Neural cell (in vitro differentiated cells): ENCODE results near the gene CBL. TPM values are rescaled to one million over a fixed set of nuclear protein-coding genes. Genes with fewer than 3 reads are reported as not detected.

ENCODE experiments used
- H2AFZ ChIP-seq: fragments of 200-600, 300-800 bp; sonication (generic), shearing (Covaris generic); 2 replicates; pipeline ENCODE4 v1.6.0; 2014; ENCODE audit warnings: low read depth, mild to moderate bottlenecking, antibody characterized with exemption, low read length, moderate library complexity
- H3F3A ChIP-seq: fragments of 200-600 bp; shearing (Covaris generic); 2 replicates; pipeline ENCODE4 v1.6.1; 2016; ENCODE audit warnings: mild to moderate bottlenecking, moderate library complexity, mixed read lengths, antibody characterized with exemption, low read length; ENCODE audit not compliant: insufficient read depth, poor library complexity, severe bottlenecking
- H3K27ac ChIP-seq: fragments of 200-600, 300-800 bp; sonication (generic), shearing (Covaris generic); 2 replicates; pipeline ENCODE4 v1.5.1; 2014; ENCODE audit warnings: mild to moderate bottlenecking, low read length, moderate library complexity
- H3K27me3 ChIP-seq: fragments of 300-800, 200-600 bp; sonication (generic), shearing (Covaris generic); 2 replicates; pipeline ENCODE4 v1.6.0; 2014; ENCODE audit warnings: mild to moderate bottlenecking, low read depth, low read length, moderate library complexity; ENCODE audit not compliant: insufficient read depth
- H3K36me3 ChIP-seq: fragments of 300-800, 200-600 bp; sonication (generic), shearing (Covaris generic); 2 replicates; pipeline ENCODE4 v1.5.1; 2014; ENCODE audit warnings: mild to moderate bottlenecking, antibody characterized with exemption, low read length, moderate library complexity; ENCODE audit not compliant: insufficient read depth
- H3K4me2 ChIP-seq: fragments of 300-800, 200-600 bp; sonication (generic), shearing (Covaris generic); 2 replicates; pipeline ENCODE4 v1.6.0; 2014; ENCODE audit warnings: mild to moderate bottlenecking, low read length
- H3K4me3 ChIP-seq: fragments of 300-800, 200-600 bp; sonication (generic), shearing (Covaris generic); 2 replicates; pipeline ENCODE4 v1.5.1; 2014; ENCODE audit warnings: mild to moderate bottlenecking, low read length, moderate library complexity
- H3K79me2 ChIP-seq: fragments of 200-600 bp; shearing (Covaris generic); replicated peaks from 2 replicates; pipeline ENCODE4 v1.6.0; 2014; ENCODE audit warnings: mild to moderate bottlenecking, low read length, moderate library complexity; ENCODE audit not compliant: insufficient read depth
- H3K9ac ChIP-seq: fragments of 300-800, 200-600 bp; sonication (generic), shearing (Covaris generic); 2 replicates; pipeline ENCODE4 v1.6.1; 2016; ENCODE audit warnings: mild to moderate bottlenecking, low read length, mixed read lengths
- H3K9me2 ChIP-seq: fragments of 200-600 bp; shearing (Covaris generic); 2 replicates; pipeline ENCODE4 v1.6.1; 2016; ENCODE audit warnings: mild to moderate bottlenecking, low read length, mixed read lengths; ENCODE audit not compliant: insufficient read depth
- H3K9me3 ChIP-seq: fragments of 200-600, 300-800 bp; sonication (generic), shearing (Covaris generic); 2 replicates; pipeline ENCODE4 v1.6.1; 2016; ENCODE audit warnings: mild to moderate bottlenecking, mixed run types, low read length, moderate library complexity, mixed read lengths
- H4K20me1 ChIP-seq: fragments of 200-600 bp; shearing (Covaris generic); 2 replicates; pipeline ENCODE4 v1.6.1; 2016; ENCODE audit warnings: mild to moderate bottlenecking, mixed run types; ENCODE audit not compliant: insufficient read depth
- EP300 ChIP-seq: fragments of 450-650 bp; conservative IDR thresholded peaks from 2 replicates; pipeline ENCODE4 v1.6.1; 2014; ENCODE audit warnings: antibody characterized with exemption, mild to moderate bottlenecking, moderate library complexity; ENCODE audit not compliant: poor library complexity, severe bottlenecking
- EZH2 ChIP-seq: fragments of 200-600, 300-800 bp; shearing (Covaris generic), sonication (generic); IDR thresholded peaks from 2 replicates; pipeline ENCODE4 v1.6.1; 2014; ENCODE audit warnings: antibody characterized with exemption, low read length, borderline replicate concordance, mild to moderate bottlenecking; ENCODE audit not compliant: insufficient read depth, poor library complexity, severe bottlenecking
- MXI1 ChIP-seq: fragments of 450-650 bp; conservative IDR thresholded peaks from 2 replicates; pipeline ENCODE4 v1.6.1; 2014; ENCODE audit warnings: antibody characterized with exemption, mild to moderate bottlenecking; ENCODE audit not compliant: poor library complexity, severe bottlenecking
- POLR2AphosphoS5 ChIP-seq: IDR thresholded peaks from 2 replicates; pipeline ENCODE4 v1.6.1; 2012
- RAD21 ChIP-seq: fragments of 450-650 bp; conservative IDR thresholded peaks from 2 replicates; pipeline ENCODE4 v1.6.1; 2014; ENCODE audit warnings: antibody characterized with exemption, mild to moderate bottlenecking, moderate library complexity
- SMC3 ChIP-seq: fragments of 450-650 bp; conservative IDR thresholded peaks from 2 replicates; pipeline ENCODE4 v1.6.1; 2014; ENCODE audit warnings: antibody characterized with exemption, mild to moderate bottlenecking, moderate library complexity; ENCODE audit not compliant: poor library complexity
- TAF1 ChIP-seq: IDR thresholded peaks from 2 replicates; pipeline ENCODE4 v1.6.1; 2012; ENCODE audit warnings: low read depth
- polyA plus RNA-seq: library from polyadenylated mRNA; depleted of rRNA; stranded (reverse); fragments of >200 nt; gene quantifications from 2 replicates; pipeline ENCODE4 v1.2.3, GENCODE V29; 2014
- TF ChIP-seq, protein P1 (sequence below): fragments of 450-650 bp; IDR thresholded peaks from 2 replicates; pipeline ENCODE4 v1.5.1; 2014; ENCODE audit warnings: antibody characterized with exemption, mild to moderate bottlenecking, moderate library complexity; ENCODE audit not compliant: poor library complexity, severe bottlenecking
- TF ChIP-seq, protein P2 (sequence below): IDR thresholded peaks from 2 replicates; pipeline ENCODE4 v1.6.1; 2012; ENCODE audit warnings: borderline replicate concordance

Gene CBL
- polyA plus RNA-seq, 1 donor from 2014 or later: 10.5 TPM

DNA sequence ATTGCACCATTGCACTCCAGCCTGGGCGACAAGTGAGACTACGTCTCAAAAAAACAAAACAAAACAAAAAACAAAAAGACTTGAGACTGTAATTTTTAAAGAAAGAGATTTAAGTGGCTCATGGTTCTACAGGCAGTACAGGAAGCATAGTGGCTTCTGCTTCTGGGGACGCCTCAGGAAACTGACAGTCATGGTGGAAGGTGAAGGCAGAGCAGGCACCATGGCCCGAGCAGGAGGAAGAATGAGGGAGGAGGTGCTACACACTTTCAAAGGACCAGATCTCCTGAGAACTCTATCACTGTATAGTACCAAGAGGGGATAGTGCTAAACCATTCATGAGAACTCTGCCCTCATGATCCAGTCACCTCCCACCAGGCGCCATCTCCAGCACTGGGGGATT, 52.0 kb downstream of the CBL start:
- no peaks in the 10 kb centered on the region for H3K27me3 ChIP-seq
- no peak overlapping the region for H3K9ac ChIP-seq
- H3K9me2 ChIP-seq: no peaks in the 10 kb centered on the region
- H3K9me3 ChIP-seq: no peaks in the 10 kb centered on the region
- no peak overlapping the region for H2AFZ ChIP-seq
- no peaks in the 10 kb centered on the region for H3F3A ChIP-seq
- H3K79me2 ChIP-seq: peaks cover 6% of the 10 kb centered on the region
- no peaks in the 10 kb centered on the region for H3K36me3 ChIP-seq
- TF ChIP-seq, protein P1, sequence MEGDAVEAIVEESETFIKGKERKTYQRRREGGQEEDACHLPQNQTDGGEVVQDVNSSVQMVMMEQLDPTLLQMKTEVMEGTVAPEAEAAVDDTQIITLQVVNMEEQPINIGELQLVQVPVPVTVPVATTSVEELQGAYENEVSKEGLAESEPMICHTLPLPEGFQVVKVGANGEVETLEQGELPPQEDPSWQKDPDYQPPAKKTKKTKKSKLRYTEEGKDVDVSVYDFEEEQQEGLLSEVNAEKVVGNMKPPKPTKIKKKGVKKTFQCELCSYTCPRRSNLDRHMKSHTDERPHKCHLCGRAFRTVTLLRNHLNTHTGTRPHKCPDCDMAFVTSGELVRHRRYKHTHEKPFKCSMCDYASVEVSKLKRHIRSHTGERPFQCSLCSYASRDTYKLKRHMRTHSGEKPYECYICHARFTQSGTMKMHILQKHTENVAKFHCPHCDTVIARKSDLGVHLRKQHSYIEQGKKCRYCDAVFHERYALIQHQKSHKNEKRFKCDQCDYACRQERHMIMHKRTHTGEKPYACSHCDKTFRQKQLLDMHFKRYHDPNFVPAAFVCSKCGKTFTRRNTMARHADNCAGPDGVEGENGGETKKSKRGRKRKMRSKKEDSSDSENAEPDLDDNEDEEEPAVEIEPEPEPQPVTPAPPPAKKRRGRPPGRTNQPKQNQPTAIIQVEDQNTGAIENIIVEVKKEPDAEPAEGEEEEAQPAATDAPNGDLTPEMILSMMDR: no peak
- TF ChIP-seq MXI1 (no peak), EP300 (no peak), POLR2AphosphoS5 (no peak), SMC3 (no peak), TAF1 (no peak), RAD21 (no peak), EZH2 (no peak)
- TF ChIP-seq, protein P2, sequence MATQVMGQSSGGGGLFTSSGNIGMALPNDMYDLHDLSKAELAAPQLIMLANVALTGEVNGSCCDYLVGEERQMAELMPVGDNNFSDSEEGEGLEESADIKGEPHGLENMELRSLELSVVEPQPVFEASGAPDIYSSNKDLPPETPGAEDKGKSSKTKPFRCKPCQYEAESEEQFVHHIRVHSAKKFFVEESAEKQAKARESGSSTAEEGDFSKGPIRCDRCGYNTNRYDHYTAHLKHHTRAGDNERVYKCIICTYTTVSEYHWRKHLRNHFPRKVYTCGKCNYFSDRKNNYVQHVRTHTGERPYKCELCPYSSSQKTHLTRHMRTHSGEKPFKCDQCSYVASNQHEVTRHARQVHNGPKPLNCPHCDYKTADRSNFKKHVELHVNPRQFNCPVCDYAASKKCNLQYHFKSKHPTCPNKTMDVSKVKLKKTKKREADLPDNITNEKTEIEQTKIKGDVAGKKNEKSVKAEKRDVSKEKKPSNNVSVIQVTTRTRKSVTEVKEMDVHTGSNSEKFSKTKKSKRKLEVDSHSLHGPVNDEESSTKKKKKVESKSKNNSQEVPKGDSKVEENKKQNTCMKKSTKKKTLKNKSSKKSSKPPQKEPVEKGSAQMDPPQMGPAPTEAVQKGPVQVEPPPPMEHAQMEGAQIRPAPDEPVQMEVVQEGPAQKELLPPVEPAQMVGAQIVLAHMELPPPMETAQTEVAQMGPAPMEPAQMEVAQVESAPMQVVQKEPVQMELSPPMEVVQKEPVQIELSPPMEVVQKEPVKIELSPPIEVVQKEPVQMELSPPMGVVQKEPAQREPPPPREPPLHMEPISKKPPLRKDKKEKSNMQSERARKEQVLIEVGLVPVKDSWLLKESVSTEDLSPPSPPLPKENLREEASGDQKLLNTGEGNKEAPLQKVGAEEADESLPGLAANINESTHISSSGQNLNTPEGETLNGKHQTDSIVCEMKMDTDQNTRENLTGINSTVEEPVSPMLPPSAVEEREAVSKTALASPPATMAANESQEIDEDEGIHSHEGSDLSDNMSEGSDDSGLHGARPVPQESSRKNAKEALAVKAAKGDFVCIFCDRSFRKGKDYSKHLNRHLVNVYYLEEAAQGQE: no peak
- no peak overlapping the region for H3K27ac ChIP-seq
- no peaks in the 10 kb centered on the region for H4K20me1 ChIP-seq
- H3K4me3 ChIP-seq: no peak overlapping the region
- no peak overlapping the region for H3K4me2 ChIP-seq

DNA sequence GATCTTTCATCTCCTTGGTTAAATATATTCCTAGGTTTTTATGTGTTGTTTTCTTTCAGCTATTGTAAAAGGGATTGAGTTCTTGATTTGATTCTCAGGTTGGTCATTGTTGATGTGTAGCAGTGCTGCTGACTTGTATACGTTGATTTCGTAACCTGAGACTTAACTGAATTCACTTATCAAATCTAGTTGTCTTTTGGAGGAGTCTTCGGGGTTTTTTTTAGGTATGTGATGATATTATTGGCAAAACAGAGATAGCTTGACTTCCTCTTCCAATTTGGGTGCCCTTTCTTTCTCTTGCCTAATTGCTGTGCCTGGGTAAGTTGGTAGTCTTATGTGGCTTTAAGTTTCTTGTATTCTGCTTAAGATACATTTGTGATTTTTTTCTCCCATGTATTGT, 52.8 kb downstream of the CBL start:
- no peak overlapping the region for H3K27ac ChIP-seq
- no peaks in the 10 kb centered on the region for H3K9me2 ChIP-seq
- no peak overlapping the region for H3K9ac ChIP-seq
- H3K4me2 ChIP-seq: no peak overlapping the region
- H3K27me3 ChIP-seq: no peaks in the 10 kb centered on the region
- peaks cover under 1% of the 10 kb centered on the region for H3K79me2 ChIP-seq
- H3K9me3 ChIP-seq: no peaks in the 10 kb centered on the region
- no peaks in the 10 kb centered on the region for H3K36me3 ChIP-seq
- no peaks in the 10 kb centered on the region for H4K20me1 ChIP-seq
- H3F3A ChIP-seq: no peaks in the 10 kb centered on the region
- no peak overlapping the region for H3K4me3 ChIP-seq
- TF ChIP-seq POLR2AphosphoS5 (no peak), EP300 (no peak), MXI1 (no peak), RAD21 (no peak)
- TF ChIP-seq, protein P2: no peak
- H2AFZ ChIP-seq: no peak overlapping the region
